GM10248 (cell line): Measurements from ENCODE around the gene HPSE2.

Source experiments
- CTCF ChIA-PET: fragments of 300-600 bp; sonication (Branson Sonifier 250); formaldehyde crosslinking; extraction: SDS; loops from one replicate; lab custom pipeline; 2021; ENCODE audit warnings: antibody characterized with exemption; lab: Yijun Ruan, JAX
- POLR2A ChIA-PET: fragments of 350-650 bp; sonication (Branson Sonifier 250); formaldehyde crosslinking; extraction: SDS; loops from one replicate; lab custom pipeline; 2020; ENCODE audit warnings: antibody characterized with exemption; lab: Yijun Ruan, JAX
- DNase-seq: peaks from one replicate; pipeline ENCODE4 v3.0.0; 2012; ENCODE audit errors: extremely low spot score
- CTCF ChIP-seq: IDR thresholded peaks from 2 replicates; pipeline ENCODE4 v1.5.1; 2012; ENCODE audit warnings: mild to moderate bottlenecking, low read depth; ENCODE audit errors: extremely low read depth, missing control alignments, control extremely low read depth

The HPSE2 gene

GRCh38 chr10:98921316-98921715 is 314.3 kb downstream of the HPSE2 start:
- TF ChIP-seq CTCF, result no peak
- ChIA-PET POLR2A (no interaction called here), CTCF (interaction anchor here (3.2 kb wide), 1 partner anchor 23 kb away, joined by 11 read pairs; no protein-coding TSS in a partner anchor)
- DNase-seq, result no peak

GRCh38 chr10:98920807-98921206 is 314.8 kb downstream of the HPSE2 start:
- ChIA-PET CTCF (interaction anchor here (3.2 kb wide), 1 partner anchor 23 kb away, joined by 11 read pairs; no protein-coding TSS in a partner anchor), POLR2A (no interaction called here)
- DNase-seq, result no peak
- no peak for TF ChIP-seq CTCF

- ChIA-PET CTCF (interaction anchor here (3.2 kb wide), 1 partner anchor 24 kb away, joined by 11 read pairs; no protein-coding TSS in a partner anchor), POLR2A (no interaction called here)
- no peak for DNase-seq
These were observed 315.3 kb downstream of the HPSE2 start for GRCh38 chr10:98920360-98920759.

GRCh38 chr10:98919899-98920298 is 315.8 kb downstream of the HPSE2 start:
- no peak for DNase-seq
- CTCF ChIA-PET, result no interaction called here
- TF ChIP-seq CTCF, result no peak
- POLR2A ChIA-PET, result no interaction called here

More at GRCh38 chr10:98920360-98920759, 315.3 kb downstream of the HPSE2 start:
- no peak for TF ChIP-seq CTCF

- no peak for DNase-seq
- POLR2A ChIA-PET, result no interaction called here
- TF ChIP-seq CTCF, result no peak
- CTCF ChIA-PET, result interaction anchor here (1.3 kb wide), 1 partner anchor 26 kb away, joined by 3 read pairs; no protein-coding TSS in a partner anchor
These were observed 317.8 kb downstream of the HPSE2 start for GRCh38 chr10:98917828-98918227.

- no peak for TF ChIP-seq CTCF
- ChIA-PET POLR2A (no interaction called here), CTCF (interaction anchor here (1.0 to 1.3 kb wide), 2 partner anchors 28 kb away, joined by 3 read pairs; no protein-coding TSS in a partner anchor)
- no peak for DNase-seq
These were observed 319.0 kb downstream of the HPSE2 start for GRCh38 chr10:98916526-98917125.
